GM12875 (cell line): ENCODE results near the gene FCER2.

Experiments
- H3K4me3 ChIP-seq: one replicate; pipeline ENCODE4 v1.5.1; 2011; ENCODE audit warnings: low read depth, low read length, control low read depth
- TF ChIP-seq, protein P1 (sequence below): IDR thresholded peaks from 2 replicates; pipeline ENCODE4 v1.5.1; 2011; ENCODE audit warnings: low read depth, mild to moderate bottlenecking, control low read depth, inconsistent platforms, low read length, moderate library complexity, borderline replicate concordance; ENCODE audit not compliant: insufficient read depth

FCER2 gene

DNA sequence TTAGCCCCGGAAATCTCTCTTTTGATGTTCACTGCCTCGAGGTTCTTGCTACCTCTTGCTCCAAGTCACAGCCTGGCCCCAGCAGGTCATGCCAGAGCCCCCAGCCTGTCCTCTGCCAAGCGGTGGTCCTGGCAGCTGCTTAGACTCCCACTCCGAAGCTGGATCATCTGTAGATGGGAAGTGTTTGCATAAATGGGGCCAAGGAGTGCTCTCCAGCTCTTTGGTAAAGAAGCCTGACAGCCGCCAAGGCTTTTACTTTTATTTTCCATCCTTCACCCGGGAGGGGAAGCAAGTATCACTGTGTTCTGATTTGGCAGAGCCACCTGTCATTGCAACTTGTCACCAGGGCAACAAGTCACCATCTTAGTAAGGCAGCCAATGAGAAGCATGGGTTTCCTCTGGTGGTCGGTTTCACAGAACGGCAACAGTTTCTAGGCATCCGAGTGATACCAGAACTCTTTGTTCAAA, 43.7 kb downstream of the FCER2 start:
- TF ChIP-seq, protein P1, sequence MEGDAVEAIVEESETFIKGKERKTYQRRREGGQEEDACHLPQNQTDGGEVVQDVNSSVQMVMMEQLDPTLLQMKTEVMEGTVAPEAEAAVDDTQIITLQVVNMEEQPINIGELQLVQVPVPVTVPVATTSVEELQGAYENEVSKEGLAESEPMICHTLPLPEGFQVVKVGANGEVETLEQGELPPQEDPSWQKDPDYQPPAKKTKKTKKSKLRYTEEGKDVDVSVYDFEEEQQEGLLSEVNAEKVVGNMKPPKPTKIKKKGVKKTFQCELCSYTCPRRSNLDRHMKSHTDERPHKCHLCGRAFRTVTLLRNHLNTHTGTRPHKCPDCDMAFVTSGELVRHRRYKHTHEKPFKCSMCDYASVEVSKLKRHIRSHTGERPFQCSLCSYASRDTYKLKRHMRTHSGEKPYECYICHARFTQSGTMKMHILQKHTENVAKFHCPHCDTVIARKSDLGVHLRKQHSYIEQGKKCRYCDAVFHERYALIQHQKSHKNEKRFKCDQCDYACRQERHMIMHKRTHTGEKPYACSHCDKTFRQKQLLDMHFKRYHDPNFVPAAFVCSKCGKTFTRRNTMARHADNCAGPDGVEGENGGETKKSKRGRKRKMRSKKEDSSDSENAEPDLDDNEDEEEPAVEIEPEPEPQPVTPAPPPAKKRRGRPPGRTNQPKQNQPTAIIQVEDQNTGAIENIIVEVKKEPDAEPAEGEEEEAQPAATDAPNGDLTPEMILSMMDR: no peak

DNA sequence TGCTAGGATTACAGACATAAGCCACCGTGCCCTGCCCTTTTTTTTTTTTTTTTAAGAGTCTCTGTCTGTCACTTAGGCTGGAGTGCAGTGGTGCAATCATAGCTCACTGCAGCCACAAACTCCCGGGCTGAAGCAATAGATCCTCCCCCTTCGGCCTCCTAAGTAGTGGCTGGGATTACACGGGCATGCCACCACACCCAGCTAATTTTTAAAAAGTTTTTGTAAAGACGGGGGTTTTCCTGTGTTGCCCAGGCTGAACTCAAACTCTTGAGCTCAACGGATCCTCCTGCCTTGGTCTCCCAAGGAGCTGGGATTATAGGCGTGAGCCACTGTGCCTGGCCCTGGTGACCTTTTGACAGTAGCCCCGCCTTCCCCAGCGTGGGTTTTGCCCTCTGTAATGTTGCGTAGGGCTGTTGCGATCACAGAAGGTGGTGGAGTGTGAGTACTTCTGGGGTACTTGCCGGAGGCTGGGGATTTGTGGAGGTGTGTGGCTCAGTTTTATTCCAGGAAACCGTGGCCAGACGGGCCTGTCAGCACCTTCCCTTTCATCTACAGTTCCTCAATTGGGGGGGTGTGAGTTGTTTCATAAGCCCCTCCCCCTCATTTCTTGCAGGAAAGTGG, 44.7 kb downstream of the FCER2 start:
- TF ChIP-seq, protein P1: no peak
- H3K4me3 ChIP-seq: no peak overlapping the region

More for the DNA sequence above, 43.7 kb downstream of the FCER2 start:
- H3K4me3 ChIP-seq: peak overlapping the region; percentile 48

DNA sequence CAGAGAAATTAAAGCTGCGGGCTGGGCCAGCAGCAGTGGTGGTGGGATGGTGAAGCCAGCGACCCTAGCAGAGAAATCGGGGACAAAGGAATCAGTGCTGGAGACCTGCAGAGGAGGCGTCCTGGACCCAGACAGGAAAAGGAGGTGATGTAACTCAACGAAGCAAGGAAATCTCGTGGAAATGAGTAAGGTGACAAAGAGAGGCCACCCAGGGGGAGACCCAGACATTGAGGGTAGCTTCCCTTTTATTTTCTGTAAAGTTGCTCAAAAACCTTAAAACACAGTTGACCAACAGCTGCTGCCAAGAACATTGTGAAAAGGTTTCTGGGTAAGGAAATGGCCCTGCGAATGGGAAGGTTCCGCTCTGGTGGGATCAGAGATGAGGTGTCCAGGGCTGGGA, 46.4 kb downstream of the FCER2 start:
- TF ChIP-seq, protein P1: no peak
- no peak overlapping the region for H3K4me3 ChIP-seq

DNA sequence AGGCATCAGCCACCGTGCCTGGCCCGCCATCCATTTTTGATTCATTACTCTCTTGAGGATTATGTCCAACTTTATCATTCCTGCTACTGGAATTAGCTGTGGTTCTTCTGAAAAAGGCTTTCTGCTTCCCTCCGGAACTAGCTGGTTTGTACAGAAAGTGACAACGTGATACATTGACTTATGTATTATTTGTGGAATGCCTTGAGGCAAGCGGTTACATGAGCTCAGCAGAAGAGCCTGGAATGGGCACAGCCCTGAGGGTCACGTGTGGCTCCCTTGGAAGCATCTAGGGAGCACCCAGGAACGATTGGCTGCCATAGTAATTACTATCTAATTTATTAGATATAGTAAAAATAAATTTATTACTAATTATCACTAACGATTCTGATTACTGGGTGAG, 47.5 kb downstream of the FCER2 start:
- TF ChIP-seq, protein P1: no peak
- no peak overlapping the region for H3K4me3 ChIP-seq

DNA sequence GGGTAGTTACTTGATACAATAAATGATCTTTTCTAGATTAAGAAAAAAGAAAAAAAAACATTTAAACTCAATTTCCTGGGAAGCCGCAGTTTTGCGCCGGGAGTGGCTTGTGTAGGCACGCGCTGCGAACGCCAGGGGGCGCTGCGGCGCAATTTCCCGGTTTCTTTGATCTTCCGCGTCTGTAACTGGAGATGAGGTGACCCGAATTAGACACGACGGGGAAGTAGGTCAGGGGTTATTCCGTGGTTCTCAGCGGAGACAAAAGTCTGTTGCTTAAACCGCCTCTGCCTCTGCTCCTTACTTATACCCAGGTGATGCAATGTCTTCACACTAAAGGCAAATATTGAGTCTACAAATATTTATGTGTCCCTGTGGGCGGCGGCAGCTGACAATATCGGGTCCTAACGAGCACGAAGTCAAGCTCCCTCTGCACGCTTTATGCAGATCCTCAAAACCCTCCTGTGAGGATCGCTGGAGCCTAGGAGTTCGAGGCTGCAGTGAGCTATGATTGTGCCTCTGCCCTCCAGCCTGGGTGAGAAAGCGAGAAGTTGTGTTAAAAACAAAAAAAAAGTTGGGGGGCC, 49.8 kb downstream of the FCER2 start:
- TF ChIP-seq, protein P1: peak; percentile 64
- no peak overlapping the region for H3K4me3 ChIP-seq

DNA sequence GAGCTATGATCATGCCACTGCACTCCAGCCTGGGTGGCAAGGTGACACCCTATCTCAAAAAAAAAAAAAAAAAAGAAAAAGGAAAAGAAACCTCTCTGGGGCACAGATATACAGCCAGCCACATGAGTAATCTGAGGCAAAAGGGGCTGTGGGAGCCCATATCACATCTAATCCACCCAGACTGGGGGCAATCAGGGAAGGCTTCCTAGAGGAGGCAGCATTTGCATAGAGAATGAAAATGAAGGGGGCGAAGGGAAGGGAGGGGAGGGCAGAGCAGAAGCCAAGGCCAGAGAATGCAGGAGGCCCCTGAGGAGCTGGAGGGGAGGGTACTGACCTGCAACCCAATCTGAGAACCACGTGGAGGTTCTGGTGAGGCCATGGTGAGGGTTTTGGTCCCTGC, 51.8 kb downstream of the FCER2 start:
- H3K4me3 ChIP-seq: no peak overlapping the region
- TF ChIP-seq, protein P1: no peak

DNA sequence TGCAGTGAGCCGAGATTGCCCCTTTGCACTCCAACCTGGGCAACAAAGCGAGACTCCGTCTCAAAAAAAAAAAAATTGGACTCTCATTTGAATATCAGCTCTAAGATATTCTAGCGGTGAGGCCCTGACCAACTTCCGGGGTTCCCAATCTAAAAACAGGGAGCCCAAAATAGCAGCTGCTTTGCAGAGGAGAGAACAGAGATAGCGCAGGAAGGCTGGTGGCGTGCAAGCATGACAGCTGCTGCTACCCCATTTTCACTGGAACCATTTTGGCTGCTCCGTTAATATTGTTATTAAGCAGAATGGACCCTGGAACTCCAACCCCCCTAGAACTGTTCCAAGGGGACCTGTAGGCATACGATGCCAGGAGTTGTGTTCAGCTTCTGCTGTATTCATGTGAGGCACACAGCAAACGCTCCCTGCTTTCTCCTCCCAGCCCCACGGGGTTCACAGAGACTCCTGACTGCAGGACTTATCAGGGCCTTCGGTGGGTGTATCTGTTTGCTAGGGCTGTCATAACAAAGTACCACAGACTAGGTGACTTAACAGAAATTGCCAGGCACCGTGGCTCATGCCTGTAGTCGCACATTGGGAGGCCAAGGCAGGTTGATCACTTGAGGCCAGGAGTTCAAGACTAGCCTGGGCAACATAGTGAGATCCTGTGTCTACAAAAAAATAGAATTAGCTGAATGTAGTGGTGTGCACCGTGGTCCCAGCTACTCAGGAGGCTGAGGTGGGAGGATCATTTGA, 53.5 kb downstream of the FCER2 start:
- TF ChIP-seq, protein P1: no peak
- H3K4me3 ChIP-seq: no peak overlapping the region
